ENCODE results near the gene TRIM2.
A peak's percentile ranks its signal among the peaks of the same experiment; 100 is the strongest.

Gene TRIM2

GRCh38 chr4:153220682-153221395 lies 16.6 kb downstream of the TRIM2 start:
- H3K9me3 ChIP-seq (ENCODE audit: control insufficient read depth, low read length): no peaks in the 10 kb centered on the region
- no peak overlapping the region for H2AFZ ChIP-seq
- H3K36me3 ChIP-seq (ENCODE audit: control insufficient read depth, insufficient read depth, low read length): no peaks in the 10 kb centered on the region
- H3K27me3 ChIP-seq (ENCODE audit: control insufficient read depth, insufficient read depth, low read length): no peaks in the 10 kb centered on the region
- no peaks in the 10 kb centered on the region for H3K79me2 ChIP-seq
- H3K4me1 ChIP-seq: peaks cover 6% of the 10 kb centered on the region
- no peak overlapping the region for H3K4me2 ChIP-seq (ENCODE audit: low read length)
- H3K27ac ChIP-seq: no peak overlapping the region
- H3K4me3 ChIP-seq (ENCODE audit: low read depth, low read length): no peak overlapping the region
- no peak for TF ChIP-seq CTCF (IDR thresholded peaks at IDR 0.05)
- H3K9ac ChIP-seq: no peak overlapping the region

- Histone ChIP-seq H3K4me1 (peaks cover 6% of the 10 kb centered on the region), H3K9me3 (ENCODE audit: control insufficient read depth, low read length) (no peaks in the 10 kb centered on the region), H3K36me3 (ENCODE audit: control insufficient read depth, insufficient read depth, low read length) (no peaks in the 10 kb centered on the region), H3K4me3 (ENCODE audit: low read depth, low read length) (peak overlapping the region; percentile 44), H2AFZ (peak overlapping the region; percentile 90), H3K4me2 (ENCODE audit: low read length) (peak overlapping the region; percentile 44), H3K27me3 (ENCODE audit: control insufficient read depth, insufficient read depth, low read length) (no peaks in the 10 kb centered on the region), H3K27ac (peak overlapping the region; percentile 68), H3K9ac (no peak overlapping the region), H3K79me2 (no peaks in the 10 kb centered on the region)
- no peak for TF ChIP-seq CTCF (IDR thresholded peaks at IDR 0.05)
These were observed 17.8 kb downstream of the TRIM2 start for GRCh38 chr4:153221783-153222706.

- Histone ChIP-seq H3K4me1 (peaks cover 6% of the 10 kb centered on the region), H2AFZ (peak overlapping the region; percentile 90), H3K27ac (peak overlapping the region; percentile 68), H3K79me2 (no peaks in the 10 kb centered on the region), H3K9ac (no peak overlapping the region), H3K36me3 (ENCODE audit: control insufficient read depth, insufficient read depth, low read length) (no peaks in the 10 kb centered on the region), H3K27me3 (ENCODE audit: control insufficient read depth, insufficient read depth, low read length) (no peaks in the 10 kb centered on the region), H3K4me3 (ENCODE audit: low read depth, low read length) (peak overlapping the region; percentile 44), H3K4me2 (ENCODE audit: low read length) (peak overlapping the region; percentile 44), H3K9me3 (ENCODE audit: control insufficient read depth, low read length) (no peaks in the 10 kb centered on the region)
- no peak for TF ChIP-seq CTCF (IDR thresholded peaks at IDR 0.05)
These were observed 18.6 kb downstream of the TRIM2 start for GRCh38 chr4:153222707-153223426.

- Histone ChIP-seq H3K9ac (no peak overlapping the region), H3K4me2 (ENCODE audit: low read length) (peak overlapping the region; percentile 44), H3K27me3 (ENCODE audit: control insufficient read depth, insufficient read depth, low read length) (no peaks in the 10 kb centered on the region), H2AFZ (peak overlapping the region; percentile 90), H3K36me3 (ENCODE audit: control insufficient read depth, insufficient read depth, low read length) (no peaks in the 10 kb centered on the region), H3K9me3 (ENCODE audit: control insufficient read depth, low read length) (no peaks in the 10 kb centered on the region), H3K27ac (peak overlapping the region; percentile 68), H3K4me1 (peaks cover 6% of the 10 kb centered on the region), H3K79me2 (no peaks in the 10 kb centered on the region), H3K4me3 (ENCODE audit: low read depth, low read length) (peak overlapping the region; percentile 44)
- no peak for TF ChIP-seq CTCF (IDR thresholded peaks at IDR 0.05)
These were observed 19.2 kb downstream of the TRIM2 start for GRCh38 chr4:153223427-153223801.
